ENCODE data around the gene NRN1.

Gene NRN1

DNA sequence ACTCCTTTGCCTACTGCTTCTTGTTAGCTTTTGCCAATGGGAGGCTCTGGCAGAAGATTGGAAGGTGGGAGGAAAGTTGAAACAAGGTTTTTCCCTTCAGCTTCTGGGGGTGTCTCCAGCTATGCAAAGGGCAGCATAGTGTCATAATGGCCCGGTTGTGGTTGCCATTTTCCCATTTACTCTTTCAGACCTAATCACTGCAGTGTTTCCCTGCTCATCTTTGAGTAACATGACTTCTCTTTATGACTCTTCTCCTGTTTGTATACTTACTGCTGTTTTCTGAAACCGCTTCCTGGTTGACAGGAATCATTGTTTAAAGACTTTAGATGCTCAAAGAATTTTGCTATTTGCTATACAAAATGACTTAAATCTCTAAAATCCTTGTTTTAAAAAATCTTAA, 19.9 kb downstream of the NRN1 start:
- CTCF ChIA-PET, result no interaction called here
- no peak overlapping the region for H3K4me3 ChIP-seq (ENCODE audit: low read depth, low read length)
- POLR2A ChIA-PET, result no interaction called here
- no peak for DNase-seq (ENCODE audit: low read depth, low spot score)
- TF ChIP-seq, protein P1, sequence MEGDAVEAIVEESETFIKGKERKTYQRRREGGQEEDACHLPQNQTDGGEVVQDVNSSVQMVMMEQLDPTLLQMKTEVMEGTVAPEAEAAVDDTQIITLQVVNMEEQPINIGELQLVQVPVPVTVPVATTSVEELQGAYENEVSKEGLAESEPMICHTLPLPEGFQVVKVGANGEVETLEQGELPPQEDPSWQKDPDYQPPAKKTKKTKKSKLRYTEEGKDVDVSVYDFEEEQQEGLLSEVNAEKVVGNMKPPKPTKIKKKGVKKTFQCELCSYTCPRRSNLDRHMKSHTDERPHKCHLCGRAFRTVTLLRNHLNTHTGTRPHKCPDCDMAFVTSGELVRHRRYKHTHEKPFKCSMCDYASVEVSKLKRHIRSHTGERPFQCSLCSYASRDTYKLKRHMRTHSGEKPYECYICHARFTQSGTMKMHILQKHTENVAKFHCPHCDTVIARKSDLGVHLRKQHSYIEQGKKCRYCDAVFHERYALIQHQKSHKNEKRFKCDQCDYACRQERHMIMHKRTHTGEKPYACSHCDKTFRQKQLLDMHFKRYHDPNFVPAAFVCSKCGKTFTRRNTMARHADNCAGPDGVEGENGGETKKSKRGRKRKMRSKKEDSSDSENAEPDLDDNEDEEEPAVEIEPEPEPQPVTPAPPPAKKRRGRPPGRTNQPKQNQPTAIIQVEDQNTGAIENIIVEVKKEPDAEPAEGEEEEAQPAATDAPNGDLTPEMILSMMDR (IDR thresholded peaks at IDR 0.05; ENCODE audit: insufficient read depth, low read length, missing control alignments), result no peak

DNA sequence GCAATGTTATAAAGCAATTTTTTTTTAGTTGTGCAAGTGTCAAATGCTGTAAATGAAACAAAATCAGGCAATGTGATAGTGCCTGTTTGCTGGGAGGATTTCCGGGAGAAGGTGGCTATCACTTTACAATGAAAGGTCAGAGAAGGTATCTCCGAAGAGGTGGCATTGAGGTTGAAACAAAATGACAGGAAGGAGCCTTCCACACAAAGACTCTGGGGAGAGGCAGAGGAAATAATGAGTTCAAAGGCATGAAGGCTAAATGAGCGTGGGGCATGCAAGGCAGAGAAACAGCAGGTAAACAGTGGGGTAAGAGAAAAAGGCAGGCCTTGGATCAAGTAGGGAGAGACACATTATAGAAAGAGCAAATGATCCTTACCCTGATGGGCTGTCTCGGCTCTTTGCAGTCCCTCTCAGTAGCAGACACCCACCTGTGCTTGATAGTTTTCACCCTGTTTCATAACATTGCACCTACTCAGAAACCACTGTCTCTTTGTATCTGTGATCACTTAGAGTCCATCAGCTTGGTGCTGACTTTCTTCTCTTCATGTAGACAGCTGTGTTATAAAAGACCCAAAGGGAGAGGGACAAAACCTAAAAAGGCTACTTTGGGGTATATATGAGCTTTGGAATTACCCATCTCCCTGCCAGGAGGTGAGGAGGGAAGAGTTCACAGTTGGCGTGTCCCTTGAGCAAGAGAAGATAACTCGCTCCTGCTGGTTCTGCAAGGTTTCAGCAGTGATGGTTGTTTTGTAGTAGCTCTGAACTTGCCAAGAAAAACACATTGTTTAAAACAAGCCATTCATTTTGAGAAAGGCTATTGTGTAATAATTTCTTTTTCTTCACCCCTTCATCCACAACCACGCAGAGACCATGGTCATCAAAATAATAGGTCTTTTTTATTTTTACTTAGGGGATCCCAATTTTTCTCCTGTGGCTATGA, 22.3 kb downstream of the NRN1 start:
- TF ChIP-seq, protein P1 (IDR thresholded peaks at IDR 0.05; ENCODE audit: insufficient read depth, low read length, missing control alignments), result no peak
- ChIA-PET CTCF (interaction anchor here (1.2 to 1.8 kb wide), 2 partner anchors 513 to 562 kb away, joined by 4 to 5 read pairs; no protein-coding TSS in a partner anchor), POLR2A (interaction anchor here (0.6 kb wide), 1 partner anchor 614 kb away, joined by 5 read pairs; no protein-coding TSS in a partner anchor)
- no peak overlapping the region for H3K4me3 ChIP-seq (ENCODE audit: low read depth, low read length)
- DNase-seq (ENCODE audit: low read depth, low spot score), result no peak

DNA sequence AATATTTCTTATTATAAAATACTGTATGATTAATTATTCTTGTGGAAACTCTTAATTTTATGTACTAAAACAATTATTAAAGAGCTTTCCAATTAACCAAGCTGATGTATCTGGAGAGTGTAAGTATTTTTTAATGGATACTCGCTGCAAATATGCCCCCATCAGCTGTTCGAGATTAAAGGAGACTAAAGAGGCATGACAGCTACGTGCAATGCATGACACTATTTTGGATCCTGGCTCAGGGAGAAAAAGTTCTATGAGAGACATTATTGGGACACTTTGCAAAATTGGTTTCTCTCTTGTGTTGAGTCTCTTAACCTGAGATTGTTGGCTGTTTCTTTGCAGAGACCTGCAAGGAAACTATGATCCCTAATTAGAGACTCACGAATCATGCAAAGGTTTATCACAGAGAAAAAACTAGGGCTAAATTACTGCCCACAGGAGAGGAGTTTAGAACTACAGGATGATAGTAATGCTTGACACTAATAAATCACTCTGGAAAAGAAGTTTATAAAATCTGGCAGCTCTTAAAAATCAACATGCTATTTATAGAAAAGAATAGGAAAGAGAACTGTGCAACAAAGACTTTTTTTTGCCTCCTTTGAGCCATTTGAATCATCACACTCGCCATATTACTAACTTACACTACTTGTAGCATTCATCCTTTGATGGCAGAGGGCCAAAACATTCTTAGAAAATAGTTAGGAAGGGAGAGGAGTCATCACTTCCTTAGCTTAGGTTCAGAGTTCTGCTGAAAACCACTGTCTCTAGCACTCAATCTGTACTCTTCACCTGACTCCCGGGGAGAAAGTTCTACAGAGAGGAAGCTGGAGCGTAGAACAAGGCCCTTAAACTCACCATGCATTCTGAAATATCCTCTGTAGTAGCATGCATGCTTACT, 25.3 kb downstream of the NRN1 start:
- TF ChIP-seq, protein P1 (IDR thresholded peaks at IDR 0.05; ENCODE audit: insufficient read depth, low read length, missing control alignments), result no peak
- CTCF ChIA-PET, result interaction anchor here (0.9 to 1.6 kb wide), 3 partner anchors 13 to 261 kb away, joined by 3 to 4 read pairs (median 3); no protein-coding TSS in a partner anchor
- peak; percentile 67 for DNase-seq (ENCODE audit: low read depth, low spot score)

DNA sequence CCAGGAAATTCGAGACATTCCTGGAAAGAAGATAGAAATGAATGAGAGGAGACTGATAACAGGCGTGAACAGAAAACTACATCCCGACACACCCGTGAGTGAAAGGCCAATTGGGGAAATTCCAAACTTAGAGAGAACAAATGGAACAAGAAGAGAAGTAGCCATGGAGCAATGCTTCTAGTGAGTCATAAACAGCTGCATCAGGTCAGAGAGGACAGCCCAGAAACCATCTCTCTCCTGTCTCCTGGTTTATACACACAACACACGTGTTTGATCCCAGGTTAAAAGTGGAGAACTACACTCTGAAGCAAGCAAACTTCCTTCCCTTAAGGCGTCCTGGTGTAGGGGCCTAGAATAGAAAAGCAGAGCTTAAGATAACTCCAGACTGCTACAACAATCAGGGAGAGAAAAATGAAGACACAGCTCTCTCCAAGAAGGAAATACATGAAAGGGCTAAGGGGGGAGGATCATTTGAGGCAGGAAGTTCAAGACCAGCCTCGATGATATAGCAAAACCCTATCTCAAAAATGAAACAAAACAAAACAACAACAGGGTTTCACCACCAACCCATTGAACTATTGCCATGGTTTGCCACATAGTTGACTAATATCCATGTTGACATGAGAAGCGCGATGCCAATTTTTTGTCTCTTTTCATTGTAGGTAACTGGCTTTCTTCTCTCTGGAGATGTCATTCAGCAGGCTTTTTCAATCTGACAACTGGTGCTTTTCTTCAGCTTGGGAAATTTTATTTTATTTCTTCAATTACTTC, 26.9 kb downstream of the NRN1 start:
- ChIA-PET CTCF (interaction anchor here (1.5 kb wide), 1 partner anchor 15 kb away, joined by 3 read pairs; no protein-coding TSS in a partner anchor), POLR2A (no interaction called here)

More for the DNA sequence above, 25.3 kb downstream of the NRN1 start:
- H3K4me3 ChIP-seq (ENCODE audit: low read depth, low read length), result no peak overlapping the region
- POLR2A ChIA-PET, result interaction anchor here (1.6 kb wide), 1 partner anchor 12 kb away, joined by 3 read pairs; no protein-coding TSS in a partner anchor

DNA sequence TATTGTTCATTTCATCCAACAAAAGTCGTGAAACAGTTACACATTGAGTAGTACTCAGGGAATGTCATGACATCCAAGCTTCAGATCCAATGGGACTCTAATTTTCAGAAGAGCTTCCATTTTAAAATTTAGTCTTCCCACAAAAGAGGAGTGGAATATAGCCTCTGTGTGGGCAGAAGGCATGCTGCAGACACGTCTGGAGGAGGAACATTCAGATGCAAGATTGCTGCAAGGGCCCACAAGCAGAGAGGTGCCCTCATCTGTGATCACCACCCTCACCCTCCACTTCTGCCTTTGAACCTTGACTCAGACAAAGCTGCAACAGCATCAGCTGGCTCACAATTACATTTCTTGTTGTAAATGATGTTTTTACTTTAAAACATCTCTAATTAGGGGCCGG, 29.9 kb downstream of the NRN1 start:
- H3K4me3 ChIP-seq (ENCODE audit: low read depth, low read length), result no peak overlapping the region
- DNase-seq (ENCODE audit: low read depth, low spot score), result no peak
- POLR2A ChIA-PET, result no interaction called here
- TF ChIP-seq, protein P1 (IDR thresholded peaks at IDR 0.05; ENCODE audit: insufficient read depth, low read length, missing control alignments), result no peak
- CTCF ChIA-PET, result no interaction called here

More for the DNA sequence above, 26.9 kb downstream of the NRN1 start:
- TF ChIP-seq, protein P1 (IDR thresholded peaks at IDR 0.05; ENCODE audit: insufficient read depth, low read length, missing control alignments), result no peak
- no peak for DNase-seq (ENCODE audit: low read depth, low spot score)
- H3K4me3 ChIP-seq (ENCODE audit: low read depth, low read length), result no peak overlapping the region

All from AG04449 (cell line).